GM18507 (cell line): ENCODE measurements around the gene UBR1.
"Not testable (repeated sequence)": the region's sequence is repeated elsewhere in the genome, so short reads cannot be mapped to it uniquely, and the experiment has no call there.

Source experiments
- DNase-seq: peaks from one replicate; pipeline ENCODE4 v3.0.0; 2011; ENCODE audit warnings: low read depth; ENCODE audit not compliant: insufficient read length; ENCODE audit errors: extremely low spot score
- FAIRE-seq: peaks from 2 replicates; lab custom pipeline; 2011; peaks lifted over from hg19 to GRCh38; lab: Jason Lieb, UNC

The UBR1 gene

GRCh38 chr15:43105778-43106485 is at the start of gene UBR1:
Gene UBR1 (minus strand): TSS chr15:43106038. CDS start chr15:43106022, 16 bp downstream.
- FAIRE-seq (peak; percentile 91), DNase-seq (peak; percentile 82)

- DNase-seq (no peak), FAIRE-seq (peak; percentile 26)
Observed at GRCh38 chr15:43153269-43153668, 47.4 kb upstream of the UBR1 start.

- no peak for DNase-seq
- FAIRE-seq, result no peak
Observed at GRCh38 chr15:43151688-43152087, 45.9 kb upstream of the UBR1 start.

GRCh38 chr15:43150191-43150929 is 44.5 kb upstream of the UBR1 start:
- FAIRE-seq (no peak), DNase-seq (no peak)

- FAIRE-seq (no peak), DNase-seq (no peak)
Observed at GRCh38 chr15:43146184-43146583, 40.3 kb upstream of the UBR1 start.

GRCh38 chr15:43144512-43144911 is 38.7 kb upstream of the UBR1 start:
- no peak for DNase-seq
- peak; percentile 78 for FAIRE-seq

GRCh38 chr15:43143203-43143941 is 37.5 kb upstream of the UBR1 start:
- DNase-seq, result no peak
- peak; percentile 69 for FAIRE-seq

GRCh38 chr15:43135351-43135750 is 29.5 kb upstream of the UBR1 start:
- FAIRE-seq (no peak), DNase-seq (no peak)

GRCh38 chr15:43134157-43134635 is 28.4 kb upstream of the UBR1 start:
- DNase-seq, result no peak
- no peak for FAIRE-seq

GRCh38 chr15:43133430-43134156 is 27.8 kb upstream of the UBR1 start, which contains the start of gene TMEM62:
Gene TMEM62 (plus strand): TSS chr15:43133586. CDS start chr15:43133803, 217 bp downstream.
- FAIRE-seq (peak; percentile 96), DNase-seq (peak; percentile 94)

GRCh38 chr15:43132830-43133429 is 27.1 kb upstream of the UBR1 start:
- DNase-seq, result no peak
- no peak for FAIRE-seq

- no peak for FAIRE-seq
- DNase-seq, result no peak
Observed at GRCh38 chr15:43128980-43129335, 23.1 kb upstream of the UBR1 start.

GRCh38 chr15:43128174-43128979 is 22.5 kb upstream of the UBR1 start:
- peak; percentile 41 for FAIRE-seq
- not testable (repeated sequence) for DNase-seq

- no peak for DNase-seq
- no peak for FAIRE-seq
Observed at GRCh38 chr15:43127752-43128151, 21.9 kb upstream of the UBR1 start.

GRCh38 chr15:43126356-43126755 is 20.5 kb upstream of the UBR1 start:
- no peak for FAIRE-seq

GRCh38 chr15:43125100-43125661 is 19.3 kb upstream of the UBR1 start:
- no peak for DNase-seq
- FAIRE-seq, result peak; percentile 67

More at GRCh38 chr15:43126356-43126755, 20.5 kb upstream of the UBR1 start:
- no peak for DNase-seq

- FAIRE-seq (no peak), DNase-seq (no peak)
Observed at GRCh38 chr15:43121863-43122262, 16.0 kb upstream of the UBR1 start.

- FAIRE-seq, result peak; percentile 76
- no peak for DNase-seq
Observed at GRCh38 chr15:43118829-43119228, 13.0 kb upstream of the UBR1 start.
